ENCODE results near the gene DDRGK1.

GRCh38 chr20:3243718-3244358 lies 39.4 kb upstream of the DDRGK1 start:
- no peak for TF ChIP-seq EZH2phosphoT487 (IDR thresholded peaks at IDR 0.05; ENCODE audit: borderline replicate concordance)
- TF ChIP-seq, protein P1, sequence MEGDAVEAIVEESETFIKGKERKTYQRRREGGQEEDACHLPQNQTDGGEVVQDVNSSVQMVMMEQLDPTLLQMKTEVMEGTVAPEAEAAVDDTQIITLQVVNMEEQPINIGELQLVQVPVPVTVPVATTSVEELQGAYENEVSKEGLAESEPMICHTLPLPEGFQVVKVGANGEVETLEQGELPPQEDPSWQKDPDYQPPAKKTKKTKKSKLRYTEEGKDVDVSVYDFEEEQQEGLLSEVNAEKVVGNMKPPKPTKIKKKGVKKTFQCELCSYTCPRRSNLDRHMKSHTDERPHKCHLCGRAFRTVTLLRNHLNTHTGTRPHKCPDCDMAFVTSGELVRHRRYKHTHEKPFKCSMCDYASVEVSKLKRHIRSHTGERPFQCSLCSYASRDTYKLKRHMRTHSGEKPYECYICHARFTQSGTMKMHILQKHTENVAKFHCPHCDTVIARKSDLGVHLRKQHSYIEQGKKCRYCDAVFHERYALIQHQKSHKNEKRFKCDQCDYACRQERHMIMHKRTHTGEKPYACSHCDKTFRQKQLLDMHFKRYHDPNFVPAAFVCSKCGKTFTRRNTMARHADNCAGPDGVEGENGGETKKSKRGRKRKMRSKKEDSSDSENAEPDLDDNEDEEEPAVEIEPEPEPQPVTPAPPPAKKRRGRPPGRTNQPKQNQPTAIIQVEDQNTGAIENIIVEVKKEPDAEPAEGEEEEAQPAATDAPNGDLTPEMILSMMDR (conservative IDR thresholded peaks at IDR 0.05; ENCODE audit: low read length), result no peak

Measured in Loucy (cell line).